ENCODE measurements around the gene LDLR.
A peak's percentile ranks its signal among the peaks of the same experiment; 100 is the strongest.

The LDLR gene

DNA sequence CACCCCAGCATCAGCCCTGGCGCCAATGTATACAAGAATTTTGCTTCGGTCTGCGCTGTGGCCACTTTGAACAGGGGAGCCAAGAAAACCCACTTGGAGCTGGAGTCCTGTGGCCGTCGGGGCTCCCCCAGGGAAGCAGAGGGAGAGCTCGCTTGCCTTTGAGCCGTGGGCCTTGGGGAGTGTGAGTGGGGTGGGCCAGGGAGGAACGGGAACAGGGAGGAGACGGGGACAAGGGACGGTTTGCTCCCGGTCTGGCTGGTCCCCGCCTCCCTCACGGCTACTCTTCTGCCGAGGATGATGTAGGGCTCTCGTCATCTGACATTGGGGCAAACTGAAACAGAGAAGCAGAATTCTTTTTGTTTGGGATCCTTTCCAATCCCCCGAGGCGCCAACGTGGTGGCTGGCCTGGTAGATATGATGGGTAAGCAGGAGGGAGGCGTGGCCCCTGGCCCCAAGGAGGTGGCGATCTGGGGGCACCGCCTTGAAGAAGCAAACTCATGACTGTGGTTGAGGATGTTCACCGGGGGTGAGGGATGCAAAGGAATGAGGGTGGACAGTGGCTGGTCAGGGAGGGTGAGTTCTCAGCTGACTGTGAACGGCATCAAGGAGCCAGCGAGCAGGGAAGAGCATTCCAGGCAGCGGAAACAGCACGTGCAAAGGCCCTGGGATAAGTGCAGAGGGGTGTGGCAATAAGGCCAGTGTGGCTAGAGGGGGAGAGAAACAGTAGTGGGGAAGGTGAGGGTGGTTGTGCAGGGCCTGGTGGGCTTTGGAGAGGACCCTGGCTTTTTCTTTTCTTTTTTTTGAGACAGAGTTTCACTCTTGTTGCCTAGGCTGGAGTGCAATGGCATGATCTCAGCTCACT, 77.2 kb downstream of the LDLR start (continued):
- TF ChIP-seq, protein P1, sequence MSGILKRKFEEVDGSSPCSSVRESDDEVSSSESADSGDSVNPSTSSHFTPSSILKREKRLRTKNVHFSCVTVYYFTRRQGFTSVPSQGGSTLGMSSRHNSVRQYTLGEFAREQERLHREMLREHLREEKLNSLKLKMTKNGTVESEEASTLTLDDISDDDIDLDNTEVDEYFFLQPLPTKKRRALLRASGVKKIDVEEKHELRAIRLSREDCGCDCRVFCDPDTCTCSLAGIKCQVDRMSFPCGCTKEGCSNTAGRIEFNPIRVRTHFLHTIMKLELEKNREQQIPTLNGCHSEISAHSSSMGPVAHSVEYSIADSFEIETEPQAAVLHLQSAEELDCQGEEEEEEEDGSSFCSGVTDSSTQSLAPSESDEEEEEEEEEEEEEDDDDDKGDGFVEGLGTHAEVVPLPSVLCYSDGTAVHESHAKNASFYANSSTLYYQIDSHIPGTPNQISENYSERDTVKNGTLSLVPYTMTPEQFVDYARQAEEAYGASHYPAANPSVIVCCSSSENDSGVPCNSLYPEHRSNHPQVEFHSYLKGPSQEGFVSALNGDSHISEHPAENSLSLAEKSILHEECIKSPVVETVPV (CRISPR knock-in tag; IDR thresholded peaks at IDR 0.05): no peak

DNA sequence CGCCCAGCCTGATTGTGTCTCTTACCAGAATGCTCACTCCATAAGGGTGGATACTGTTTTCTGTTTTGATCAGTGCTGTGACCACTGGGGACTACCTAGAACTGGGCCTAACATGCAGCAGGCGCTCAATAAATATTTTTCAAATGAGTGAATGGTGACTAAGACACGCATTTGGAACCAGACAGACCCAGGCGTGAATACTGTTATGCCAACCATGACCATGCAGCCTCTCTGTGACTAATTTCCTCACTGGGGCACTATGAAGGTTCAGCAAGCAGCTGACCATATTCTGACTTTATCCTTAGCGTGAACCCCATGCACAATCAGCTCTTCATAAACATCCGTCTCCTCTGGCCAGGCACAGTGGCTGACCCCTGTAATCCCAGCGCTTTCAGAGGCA, 79.3 kb downstream of the LDLR start:
- no peak for TF ChIP-seq ESRRG (CRISPR knock-in tag; IDR thresholded peaks at IDR 0.05)
- no peak for TF ChIP-seq CSDC2 (CRISPR knock-in tag; IDR thresholded peaks at IDR 0.05)
- TF ChIP-seq ARNTL (CRISPR knock-in tag; IDR thresholded peaks at IDR 0.05; ENCODE audit: borderline replicate concordance, low read depth): no peak
- TF ChIP-seq, protein P2, sequence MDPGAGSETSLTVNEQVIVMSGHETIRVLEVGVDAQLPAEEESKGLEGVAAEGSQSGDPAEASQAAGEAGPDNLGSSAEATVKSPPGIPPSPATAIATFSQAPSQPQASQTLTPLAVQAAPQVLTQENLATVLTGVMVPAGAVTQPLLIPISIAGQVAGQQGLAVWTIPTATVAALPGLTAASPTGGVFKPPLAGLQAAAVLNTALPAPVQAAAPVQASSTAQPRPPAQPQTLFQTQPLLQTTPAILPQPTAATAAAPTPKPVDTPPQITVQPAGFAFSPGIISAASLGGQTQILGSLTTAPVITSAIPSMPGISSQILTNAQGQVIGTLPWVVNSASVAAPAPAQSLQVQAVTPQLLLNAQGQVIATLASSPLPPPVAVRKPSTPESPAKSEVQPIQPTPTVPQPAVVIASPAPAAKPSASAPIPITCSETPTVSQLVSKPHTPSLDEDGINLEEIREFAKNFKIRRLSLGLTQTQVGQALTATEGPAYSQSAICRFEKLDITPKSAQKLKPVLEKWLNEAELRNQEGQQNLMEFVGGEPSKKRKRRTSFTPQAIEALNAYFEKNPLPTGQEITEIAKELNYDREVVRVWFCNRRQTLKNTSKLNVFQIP (CRISPR knock-in tag; IDR thresholded peaks at IDR 0.05; ENCODE audit: borderline replicate concordance, low read depth): no peak
- no peak for TF ChIP-seq ZNF8 (CRISPR knock-in tag; IDR thresholded peaks at IDR 0.05)
- TF ChIP-seq, protein P3, sequence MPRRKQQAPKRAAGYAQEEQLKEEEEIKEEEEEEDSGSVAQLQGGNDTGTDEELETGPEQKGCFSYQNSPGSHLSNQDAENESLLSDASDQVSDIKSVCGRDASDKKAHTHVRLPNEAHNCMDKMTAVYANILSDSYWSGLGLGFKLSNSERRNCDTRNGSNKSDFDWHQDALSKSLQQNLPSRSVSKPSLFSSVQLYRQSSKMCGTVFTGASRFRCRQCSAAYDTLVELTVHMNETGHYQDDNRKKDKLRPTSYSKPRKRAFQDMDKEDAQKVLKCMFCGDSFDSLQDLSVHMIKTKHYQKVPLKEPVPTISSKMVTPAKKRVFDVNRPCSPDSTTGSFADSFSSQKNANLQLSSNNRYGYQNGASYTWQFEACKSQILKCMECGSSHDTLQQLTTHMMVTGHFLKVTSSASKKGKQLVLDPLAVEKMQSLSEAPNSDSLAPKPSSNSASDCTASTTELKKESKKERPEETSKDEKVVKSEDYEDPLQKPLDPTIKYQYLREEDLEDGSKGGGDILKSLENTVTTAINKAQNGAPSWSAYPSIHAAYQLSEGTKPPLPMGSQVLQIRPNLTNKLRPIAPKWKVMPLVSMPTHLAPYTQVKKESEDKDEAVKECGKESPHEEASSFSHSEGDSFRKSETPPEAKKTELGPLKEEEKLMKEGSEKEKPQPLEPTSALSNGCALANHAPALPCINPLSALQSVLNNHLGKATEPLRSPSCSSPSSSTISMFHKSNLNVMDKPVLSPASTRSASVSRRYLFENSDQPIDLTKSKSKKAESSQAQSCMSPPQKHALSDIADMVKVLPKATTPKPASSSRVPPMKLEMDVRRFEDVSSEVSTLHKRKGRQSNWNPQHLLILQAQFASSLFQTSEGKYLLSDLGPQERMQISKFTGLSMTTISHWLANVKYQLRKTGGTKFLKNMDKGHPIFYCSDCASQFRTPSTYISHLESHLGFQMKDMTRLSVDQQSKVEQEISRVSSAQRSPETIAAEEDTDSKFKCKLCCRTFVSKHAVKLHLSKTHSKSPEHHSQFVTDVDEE (CRISPR knock-in tag; IDR thresholded peaks at IDR 0.05): no peak
- no peak for TF ChIP-seq TOX (CRISPR knock-in tag; IDR thresholded peaks at IDR 0.05; ENCODE audit: borderline replicate concordance)
- TF ChIP-seq GLIS3 (CRISPR knock-in tag; IDR thresholded peaks at IDR 0.05): no peak
- TF ChIP-seq, protein P4, sequence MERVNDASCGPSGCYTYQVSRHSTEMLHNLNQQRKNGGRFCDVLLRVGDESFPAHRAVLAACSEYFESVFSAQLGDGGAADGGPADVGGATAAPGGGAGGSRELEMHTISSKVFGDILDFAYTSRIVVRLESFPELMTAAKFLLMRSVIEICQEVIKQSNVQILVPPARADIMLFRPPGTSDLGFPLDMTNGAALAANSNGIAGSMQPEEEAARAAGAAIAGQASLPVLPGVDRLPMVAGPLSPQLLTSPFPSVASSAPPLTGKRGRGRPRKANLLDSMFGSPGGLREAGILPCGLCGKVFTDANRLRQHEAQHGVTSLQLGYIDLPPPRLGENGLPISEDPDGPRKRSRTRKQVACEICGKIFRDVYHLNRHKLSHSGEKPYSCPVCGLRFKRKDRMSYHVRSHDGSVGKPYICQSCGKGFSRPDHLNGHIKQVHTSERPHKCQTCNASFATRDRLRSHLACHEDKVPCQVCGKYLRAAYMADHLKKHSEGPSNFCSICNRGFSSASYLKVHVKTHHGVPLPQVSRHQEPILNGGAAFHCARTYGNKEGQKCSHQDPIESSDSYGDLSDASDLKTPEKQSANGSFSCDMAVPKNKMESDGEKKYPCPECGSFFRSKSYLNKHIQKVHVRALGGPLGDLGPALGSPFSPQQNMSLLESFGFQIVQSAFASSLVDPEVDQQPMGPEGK (CRISPR knock-in tag; IDR thresholded peaks at IDR 0.05; ENCODE audit: borderline replicate concordance): no peak
- no peak for TF ChIP-seq PPARA (CRISPR knock-in tag; IDR thresholded peaks at IDR 0.05; ENCODE audit: borderline replicate concordance)
- TF ChIP-seq RARB (CRISPR knock-in tag; IDR thresholded peaks at IDR 0.05): no peak
- TF ChIP-seq ISL1 (CRISPR knock-in tag; IDR thresholded peaks at IDR 0.05): no peak
- TF ChIP-seq BACH2 (CRISPR knock-in tag; IDR thresholded peaks at IDR 0.05; ENCODE audit: borderline replicate concordance): no peak
- TF ChIP-seq ZNF70 (CRISPR knock-in tag; IDR thresholded peaks at IDR 0.05): no peak
- TF ChIP-seq ZC3H10 (CRISPR knock-in tag; IDR thresholded peaks at IDR 0.05): no peak
- TF ChIP-seq TCF4 (CRISPR knock-in tag; IDR thresholded peaks at IDR 0.05; ENCODE audit: borderline replicate concordance): no peak
- TF ChIP-seq, protein P1 (CRISPR knock-in tag; IDR thresholded peaks at IDR 0.05): no peak
- no peak for TF ChIP-seq OSR1 (CRISPR knock-in tag; IDR thresholded peaks at IDR 0.05)
- ATAC-seq: peak; percentile 81

DNA sequence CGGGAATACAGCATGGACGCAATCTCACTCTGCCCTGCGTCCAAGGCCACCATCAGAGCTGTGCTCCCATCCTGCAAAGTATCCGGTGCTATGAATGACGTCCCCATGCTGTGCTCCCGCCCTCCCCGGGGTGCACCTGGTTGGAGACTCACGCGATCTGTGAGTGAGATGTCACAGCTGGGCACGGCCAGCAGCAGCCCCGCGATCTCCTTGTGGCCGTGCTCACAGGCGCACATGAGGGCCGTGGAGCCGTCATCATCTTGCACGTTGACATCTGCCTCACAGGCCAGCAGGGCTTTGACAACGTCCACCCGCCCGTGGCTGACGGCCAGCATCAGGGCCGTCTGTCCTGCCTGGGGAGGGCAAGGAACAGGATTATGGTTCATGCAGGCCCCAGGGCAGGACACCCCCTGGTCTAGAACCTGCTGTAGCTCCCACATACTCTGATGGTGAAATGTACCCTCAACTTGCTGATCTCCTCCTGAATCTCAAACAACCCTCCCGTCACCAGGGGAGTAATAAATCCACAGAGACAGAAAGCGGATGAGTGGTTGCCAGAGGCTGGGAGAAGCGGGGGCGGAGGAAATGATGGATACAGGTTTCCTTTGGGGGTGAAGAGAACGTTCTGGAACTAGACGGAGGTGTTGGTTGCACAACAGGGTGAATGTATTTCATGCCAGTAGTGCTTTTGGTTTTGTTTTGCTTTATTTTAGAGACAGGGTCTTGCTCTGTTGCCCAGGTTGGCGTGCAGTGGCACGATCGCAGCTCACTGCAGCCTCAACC, 80.8 kb downstream of the LDLR start:
- TF ChIP-seq, protein P5, sequence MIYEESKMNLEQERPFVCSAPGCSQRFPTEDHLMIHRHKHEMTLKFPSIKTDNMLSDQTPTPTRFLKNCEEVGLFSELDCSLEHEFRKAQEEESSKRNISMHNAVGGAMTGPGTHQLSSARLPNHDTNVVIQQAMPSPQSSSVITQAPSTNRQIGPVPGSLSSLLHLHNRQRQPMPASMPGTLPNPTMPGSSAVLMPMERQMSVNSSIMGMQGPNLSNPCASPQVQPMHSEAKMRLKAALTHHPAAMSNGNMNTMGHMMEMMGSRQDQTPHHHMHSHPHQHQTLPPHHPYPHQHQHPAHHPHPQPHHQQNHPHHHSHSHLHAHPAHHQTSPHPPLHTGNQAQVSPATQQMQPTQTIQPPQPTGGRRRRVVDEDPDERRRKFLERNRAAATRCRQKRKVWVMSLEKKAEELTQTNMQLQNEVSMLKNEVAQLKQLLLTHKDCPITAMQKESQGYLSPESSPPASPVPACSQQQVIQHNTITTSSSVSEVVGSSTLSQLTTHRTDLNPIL (CRISPR knock-in tag; IDR thresholded peaks at IDR 0.05; ENCODE audit: low read depth): no peak
- TF ChIP-seq ZNF70 (CRISPR knock-in tag; IDR thresholded peaks at IDR 0.05): no peak
- TF ChIP-seq ESRRG (CRISPR knock-in tag; IDR thresholded peaks at IDR 0.05): no peak
- TF ChIP-seq TOX (CRISPR knock-in tag; IDR thresholded peaks at IDR 0.05; ENCODE audit: borderline replicate concordance): no peak
- TF ChIP-seq ISL1 (CRISPR knock-in tag; IDR thresholded peaks at IDR 0.05): no peak
- TF ChIP-seq TCF4 (CRISPR knock-in tag; IDR thresholded peaks at IDR 0.05; ENCODE audit: borderline replicate concordance): no peak
- no peak for TF ChIP-seq RARB (CRISPR knock-in tag; IDR thresholded peaks at IDR 0.05)
- TF ChIP-seq PPARA (CRISPR knock-in tag; IDR thresholded peaks at IDR 0.05; ENCODE audit: borderline replicate concordance): no peak
- TF ChIP-seq, protein P2 (CRISPR knock-in tag; IDR thresholded peaks at IDR 0.05; ENCODE audit: borderline replicate concordance, low read depth): no peak
- no peak for TF ChIP-seq ZC3H10 (CRISPR knock-in tag; IDR thresholded peaks at IDR 0.05)
- no peak for TF ChIP-seq CSDC2 (CRISPR knock-in tag; IDR thresholded peaks at IDR 0.05)
- TF ChIP-seq ZFP3 (CRISPR knock-in tag; IDR thresholded peaks at IDR 0.05): no peak
- no peak for TF ChIP-seq ZFP30 (CRISPR knock-in tag; IDR thresholded peaks at IDR 0.05)
- no peak for TF ChIP-seq SNAI2 (CRISPR knock-in tag; IDR thresholded peaks at IDR 0.05)
- no peak for TF ChIP-seq GLIS3 (CRISPR knock-in tag; IDR thresholded peaks at IDR 0.05)
- TF ChIP-seq ZNF565 (CRISPR knock-in tag; conservative IDR thresholded peaks at IDR 0.05; ENCODE audit: low read depth): no peak
- no peak for TF ChIP-seq ZNF8 (CRISPR knock-in tag; IDR thresholded peaks at IDR 0.05)
- no peak for ATAC-seq

Data from SK-N-SH treated with all-trans-retinoic acid at 6 μM for 48 hours (cell line).